Hepatic stellate cell (primary cell): Measurements from ENCODE around the gene TELO2.
A peak's percentile ranks its signal among the peaks of the same experiment; 100 is the strongest.

Experiments
- DNase-seq: peaks from one replicate; pipeline ENCODE4 v3.0.0; 2011; ENCODE audit warnings: low spot score

TELO2 gene

DNA sequence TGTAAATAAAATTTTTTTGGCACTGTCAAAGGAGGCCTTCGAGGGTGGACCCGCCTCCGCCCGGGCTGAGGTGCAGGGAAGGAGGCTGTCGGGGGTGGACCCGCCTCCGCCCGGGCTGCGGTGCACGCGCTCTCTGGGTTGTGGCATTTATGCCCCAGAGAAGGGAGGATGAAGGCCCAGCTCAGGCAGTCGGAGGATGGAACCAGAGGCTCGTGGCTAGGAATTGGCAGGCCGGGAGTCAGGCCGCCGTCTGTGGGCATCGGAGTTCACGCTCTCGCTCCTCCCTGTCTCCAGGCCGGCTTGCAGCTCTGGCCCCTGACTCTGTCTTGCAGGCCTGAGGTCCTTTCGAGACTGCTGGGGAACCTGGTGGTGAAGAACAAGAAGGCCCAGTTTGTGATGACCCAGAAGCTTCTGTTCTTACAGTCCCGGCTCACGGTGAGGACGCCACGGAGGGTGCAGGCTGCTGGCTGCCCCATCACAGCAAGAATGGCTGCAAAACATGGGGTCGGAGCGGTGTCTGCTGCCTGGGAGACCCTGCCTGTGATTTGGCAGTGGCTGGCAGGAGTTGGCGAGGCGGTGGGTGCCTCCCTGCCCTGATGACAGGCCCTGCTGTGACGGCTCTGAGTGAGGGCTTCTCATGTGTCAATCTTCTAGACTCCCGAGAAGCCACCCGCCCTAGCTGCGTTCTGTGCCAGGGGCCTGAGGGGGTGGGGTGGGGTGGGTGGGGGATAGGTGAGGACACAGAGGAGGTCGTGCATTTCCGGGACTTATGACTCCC is 5.9 kb downstream of the TELO2 start:
- DNase-seq, result no peak

DNA sequence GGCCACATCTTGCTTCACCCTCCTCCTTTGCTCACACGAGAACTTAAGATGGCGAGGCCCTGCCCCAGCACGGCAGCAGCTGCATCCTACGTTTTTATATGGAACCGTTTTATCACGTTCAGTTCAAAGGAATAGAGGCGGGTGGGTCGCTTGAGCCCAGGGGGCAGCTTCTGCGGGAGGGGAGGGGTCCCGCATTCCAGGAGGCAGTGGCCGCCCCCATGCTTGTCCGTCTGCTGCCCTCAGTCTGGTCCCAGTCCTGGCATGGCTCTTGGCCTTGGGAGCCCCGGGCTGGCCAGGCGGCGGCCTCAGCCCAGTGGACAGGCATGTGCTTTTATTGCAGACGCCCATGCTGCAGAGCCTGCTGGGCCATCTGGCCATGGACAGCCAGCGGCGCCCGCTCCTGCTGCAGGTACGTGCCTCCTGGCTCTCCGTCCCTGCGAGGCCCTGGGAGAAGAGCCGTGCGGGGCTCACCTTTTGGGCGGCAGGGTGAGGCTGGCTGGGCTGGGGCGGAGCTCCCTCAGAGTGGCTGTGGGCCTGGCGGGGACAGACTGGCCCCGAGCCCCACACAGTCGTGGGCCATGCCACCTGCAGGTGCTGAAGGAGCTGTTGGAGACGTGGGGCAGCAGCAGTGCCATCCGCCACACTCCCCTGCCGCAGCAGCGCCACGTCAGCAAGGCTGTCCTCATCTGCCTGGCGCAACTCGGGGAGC is 6.8 kb downstream of the TELO2 start:
- no peak for DNase-seq

DNA sequence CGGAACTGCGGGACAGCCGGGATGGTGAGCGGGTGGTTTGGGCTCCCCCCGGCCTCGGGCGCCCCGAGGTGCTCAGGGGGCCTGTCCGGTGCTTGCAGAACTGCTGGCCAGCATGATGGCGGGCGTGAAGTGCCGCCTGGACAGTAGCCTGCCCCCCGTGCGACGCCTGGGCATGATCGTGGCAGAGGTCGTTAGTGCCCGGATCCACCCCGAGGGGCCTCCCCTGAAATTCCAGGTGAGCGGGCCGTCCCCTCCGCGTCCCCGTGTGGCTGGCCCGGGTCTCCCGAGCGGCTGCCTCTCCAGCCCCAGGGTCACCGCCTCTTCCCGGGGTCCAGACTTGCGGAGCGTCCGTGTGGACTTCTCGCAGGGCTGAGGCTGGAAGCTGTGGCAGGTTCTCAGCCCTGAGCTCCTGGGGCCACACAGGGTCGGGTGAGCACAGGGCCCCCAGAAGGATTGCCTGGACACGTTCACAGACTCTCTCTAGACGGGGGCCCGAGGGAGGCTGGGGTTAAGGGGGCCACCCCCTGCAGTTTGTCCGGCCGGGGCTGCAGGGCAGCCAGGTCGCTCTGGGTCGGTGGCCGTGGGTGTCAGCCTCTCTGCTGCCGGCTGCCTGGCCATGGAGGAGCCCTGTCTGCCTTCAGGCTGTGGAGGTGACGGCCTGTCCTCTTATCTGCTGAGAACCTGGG is 7.4 kb downstream of the TELO2 start:
- DNase-seq, result no peak

DNA sequence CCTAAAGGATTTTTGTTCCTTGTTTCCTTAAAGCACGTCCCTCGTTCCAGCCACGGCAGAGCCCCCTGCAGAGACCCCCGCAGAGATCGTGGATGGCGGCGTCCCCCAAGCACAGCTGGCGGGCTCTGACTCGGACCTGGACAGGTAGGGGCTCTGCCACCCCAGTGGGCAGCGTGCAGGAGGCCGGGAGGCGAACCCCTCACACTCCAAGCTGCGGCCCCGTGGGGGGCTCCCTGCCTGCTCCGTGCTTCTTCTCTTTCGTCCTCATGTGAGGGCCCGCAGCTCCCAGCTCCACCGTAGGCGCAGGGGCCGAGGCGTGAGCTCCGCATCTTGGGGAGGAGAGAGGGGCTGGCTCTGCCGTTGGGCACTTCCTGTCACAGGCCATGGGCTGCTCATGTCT is 8.5 kb downstream of the TELO2 start:
- DNase-seq, result no peak

DNA sequence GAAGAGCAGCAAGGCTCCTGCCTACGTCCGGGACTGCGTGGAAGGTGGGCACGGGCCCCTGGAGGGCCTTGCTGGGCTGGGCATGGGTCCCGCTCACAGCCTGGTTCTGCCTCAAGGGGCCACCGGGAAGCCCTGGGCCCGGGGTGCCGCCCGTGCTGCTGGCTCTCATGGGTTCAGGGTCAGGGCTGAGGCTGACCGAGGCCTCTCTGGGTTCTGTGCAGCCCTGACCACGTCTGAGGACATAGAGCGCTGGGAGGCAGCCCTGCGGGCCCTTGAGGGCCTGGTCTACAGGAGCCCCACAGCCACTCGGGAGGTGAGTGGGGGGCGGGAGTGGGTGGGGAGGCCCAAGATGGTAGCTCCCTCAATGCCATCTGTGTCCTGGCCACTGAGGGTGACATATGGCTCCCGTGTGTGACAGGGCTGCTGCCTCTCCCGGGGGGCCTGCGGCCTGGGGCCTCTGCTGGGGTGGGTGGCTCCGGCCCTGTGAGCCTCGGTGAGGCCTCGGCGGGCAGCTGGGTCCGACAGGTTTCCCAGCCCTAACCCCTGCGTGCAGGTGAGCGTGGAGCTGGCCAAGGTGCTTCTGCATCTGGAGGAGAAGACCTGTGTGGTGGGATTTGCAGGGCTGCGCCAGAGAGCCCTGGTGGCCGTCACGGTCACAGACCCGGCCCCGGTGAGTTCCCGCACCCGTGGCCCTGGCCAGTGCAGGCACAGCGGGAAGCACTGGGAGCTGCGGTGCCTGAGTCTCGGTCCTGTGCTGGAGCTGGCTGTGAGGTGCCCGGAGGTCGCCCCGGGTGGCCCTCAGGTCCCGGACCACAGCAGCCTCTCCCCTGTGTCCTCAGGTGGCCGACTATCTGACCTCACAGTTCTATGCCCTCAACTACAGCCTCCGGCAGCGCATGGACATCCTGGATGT is 9.2 kb downstream of the TELO2 start:
- no peak for DNase-seq

DNA sequence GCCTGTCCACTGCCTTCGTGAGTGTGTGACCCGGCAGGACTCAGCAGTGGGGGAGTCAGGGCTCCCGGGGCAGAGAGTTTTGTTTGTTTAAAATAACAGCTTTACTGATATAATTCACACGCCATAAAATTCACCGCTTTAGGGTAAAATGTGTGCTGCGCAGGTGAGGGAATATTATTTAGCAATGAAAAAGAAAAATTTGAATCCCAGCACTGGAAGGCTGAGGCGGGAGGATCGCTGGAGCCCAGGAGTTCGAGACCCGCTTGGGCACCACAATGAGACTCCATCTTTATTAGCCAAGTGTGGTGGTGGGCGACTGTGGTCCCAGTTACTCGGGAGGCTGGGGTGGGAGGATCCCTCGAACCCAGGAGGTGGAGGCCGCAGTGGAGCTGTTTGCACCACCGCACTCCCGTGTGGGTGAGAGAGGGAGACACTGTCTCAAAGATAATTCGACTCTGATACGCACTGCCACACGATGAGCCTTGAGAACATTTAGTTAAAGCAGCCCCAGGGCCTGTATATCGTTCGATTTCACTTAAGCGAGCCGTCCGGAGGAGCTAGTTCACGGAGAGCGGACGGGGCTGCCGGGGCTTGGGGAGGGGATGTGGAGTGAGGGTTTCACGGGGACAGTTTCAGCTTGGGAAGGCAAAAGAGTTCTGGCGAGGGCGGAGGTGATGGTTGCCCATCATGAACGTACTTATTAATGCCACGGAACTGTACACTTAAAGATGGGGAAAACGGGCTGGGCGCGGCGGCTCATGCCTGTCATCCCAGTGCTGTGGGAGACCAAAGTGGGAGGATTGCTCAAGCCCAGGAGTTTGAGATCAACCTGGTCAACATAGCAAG is 10.2 kb downstream of the TELO2 start:
- no peak for DNase-seq

DNA sequence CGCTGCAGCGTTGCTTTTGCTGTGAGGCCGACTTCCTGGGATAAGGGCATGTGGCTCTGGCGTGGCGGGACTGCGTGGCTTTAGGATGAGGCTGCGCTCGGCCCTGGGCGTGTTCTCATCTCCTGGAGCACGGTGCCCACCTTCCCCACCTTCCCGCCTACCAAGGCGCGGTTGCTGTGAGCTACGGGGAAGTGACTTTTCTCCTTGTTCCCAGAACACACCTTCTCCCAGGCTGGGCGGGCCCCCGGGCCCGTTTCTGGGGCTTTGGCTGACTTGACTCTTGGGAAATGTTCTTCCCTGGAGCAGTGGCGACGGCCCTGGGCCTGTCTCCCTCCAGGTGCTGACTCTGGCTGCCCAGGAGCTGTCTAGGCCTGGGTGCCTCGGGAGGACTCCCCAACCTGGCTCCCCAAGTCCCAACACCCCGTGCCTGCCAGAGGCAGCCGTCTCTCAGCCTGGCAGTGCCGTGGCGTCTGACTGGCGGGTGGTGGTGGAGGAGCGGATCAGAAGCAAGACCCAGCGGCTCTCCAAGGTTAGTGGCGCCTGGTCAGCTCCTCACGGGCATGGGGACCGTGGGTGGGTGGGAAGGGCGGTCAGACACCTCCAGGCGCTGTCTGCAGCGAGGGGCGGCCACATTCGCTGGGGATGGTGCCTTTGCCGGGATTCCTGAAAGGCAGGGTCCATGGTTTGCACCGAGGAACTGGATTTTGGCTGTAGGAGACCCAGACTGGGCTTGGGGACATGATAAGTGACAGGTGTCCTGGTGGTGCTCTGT is 12.1 kb downstream of the TELO2 start:
- DNase-seq, result no peak

DNA sequence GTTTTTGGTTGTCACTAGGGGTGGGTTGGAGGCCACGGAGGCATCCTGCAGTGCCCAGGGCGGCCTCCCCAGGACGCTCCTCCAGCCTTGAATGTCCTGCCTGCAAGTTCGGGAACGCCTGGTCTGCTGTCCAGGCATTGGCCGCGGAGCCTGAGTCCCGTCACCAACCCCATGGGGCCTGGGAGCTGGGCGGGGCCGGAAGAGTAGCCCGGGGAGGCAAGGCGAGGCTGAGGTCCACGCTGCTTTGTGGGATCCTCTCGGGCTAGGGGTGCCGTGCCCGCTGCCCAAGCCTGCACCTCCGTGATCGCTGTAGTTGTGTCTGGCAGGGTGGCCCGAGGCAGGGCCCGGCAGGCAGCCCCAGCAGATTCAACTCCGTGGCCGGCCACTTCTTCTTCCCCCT is 12.8 kb downstream of the TELO2 start:
- no peak for DNase-seq

DNA sequence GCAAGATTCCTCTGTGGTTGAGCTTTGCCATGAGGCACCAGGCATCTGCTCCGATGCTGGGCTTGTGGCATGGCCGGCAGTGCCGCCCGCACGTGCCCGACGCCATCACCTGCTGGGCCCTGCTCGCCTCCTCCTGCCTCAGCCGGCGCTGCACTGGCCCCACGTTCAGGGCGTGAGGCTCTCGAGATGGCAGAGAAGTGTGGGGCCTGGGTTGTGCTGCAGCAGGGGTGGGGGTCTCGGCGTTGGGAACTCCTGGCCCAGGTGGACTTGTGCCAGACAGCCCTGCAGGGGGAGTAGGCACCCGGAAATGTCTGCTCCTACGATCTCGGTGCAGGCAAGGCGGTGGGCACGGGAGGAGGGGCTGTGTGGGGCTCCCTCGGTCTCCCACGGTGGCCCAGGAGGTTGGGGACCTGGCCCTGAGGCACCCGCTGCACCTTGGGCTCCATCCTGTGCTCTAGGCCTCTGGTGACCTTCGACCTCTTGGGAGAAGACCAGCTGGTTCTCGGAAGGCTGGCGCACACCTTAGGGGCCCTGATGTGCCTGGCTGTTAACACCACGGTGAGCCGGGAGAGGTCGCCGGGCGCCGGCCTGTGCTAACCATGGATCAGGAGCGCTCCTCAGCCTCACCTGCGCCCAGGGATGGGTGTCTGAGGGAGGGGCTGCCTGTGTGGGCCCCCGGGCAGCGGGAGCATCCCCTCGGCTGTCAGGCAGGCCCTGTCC is 13.5 kb downstream of the TELO2 start:
- DNase-seq, result no peak

DNA sequence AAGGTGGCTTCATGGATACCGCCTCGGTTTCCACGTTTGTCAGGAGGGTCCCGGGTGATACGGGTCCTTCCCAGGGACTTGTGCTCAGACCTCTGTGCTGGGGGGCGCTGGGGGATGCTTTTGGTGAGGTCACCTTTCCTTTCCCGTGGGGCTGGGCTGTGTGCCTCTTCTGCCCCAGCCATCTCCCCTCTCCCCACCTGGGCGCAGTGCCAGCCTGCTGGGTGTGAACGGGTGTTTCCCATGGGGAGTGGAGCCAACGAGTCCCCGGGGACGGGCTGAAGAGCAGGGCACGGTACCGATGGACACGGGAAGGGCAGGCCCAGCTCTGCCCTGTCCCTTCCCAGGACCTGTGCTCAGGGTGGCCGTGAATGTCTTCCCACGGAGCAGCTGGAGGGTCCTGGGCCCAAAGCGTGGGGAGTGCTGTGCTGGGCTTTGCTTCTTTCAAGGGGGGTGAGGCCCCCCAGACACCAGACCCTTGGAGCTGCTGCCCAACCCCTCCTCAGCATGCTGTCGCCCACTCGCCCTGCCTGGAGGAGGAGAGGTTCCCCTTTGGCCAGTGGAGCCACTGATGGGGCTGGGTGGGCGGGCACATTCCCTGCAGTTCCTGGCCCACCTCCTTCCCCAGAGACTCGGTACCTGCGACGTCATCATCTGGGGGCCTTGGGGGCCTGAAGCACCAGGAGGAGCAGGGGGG is 15.5 kb downstream of the TELO2 start:
- no peak for DNase-seq

DNA sequence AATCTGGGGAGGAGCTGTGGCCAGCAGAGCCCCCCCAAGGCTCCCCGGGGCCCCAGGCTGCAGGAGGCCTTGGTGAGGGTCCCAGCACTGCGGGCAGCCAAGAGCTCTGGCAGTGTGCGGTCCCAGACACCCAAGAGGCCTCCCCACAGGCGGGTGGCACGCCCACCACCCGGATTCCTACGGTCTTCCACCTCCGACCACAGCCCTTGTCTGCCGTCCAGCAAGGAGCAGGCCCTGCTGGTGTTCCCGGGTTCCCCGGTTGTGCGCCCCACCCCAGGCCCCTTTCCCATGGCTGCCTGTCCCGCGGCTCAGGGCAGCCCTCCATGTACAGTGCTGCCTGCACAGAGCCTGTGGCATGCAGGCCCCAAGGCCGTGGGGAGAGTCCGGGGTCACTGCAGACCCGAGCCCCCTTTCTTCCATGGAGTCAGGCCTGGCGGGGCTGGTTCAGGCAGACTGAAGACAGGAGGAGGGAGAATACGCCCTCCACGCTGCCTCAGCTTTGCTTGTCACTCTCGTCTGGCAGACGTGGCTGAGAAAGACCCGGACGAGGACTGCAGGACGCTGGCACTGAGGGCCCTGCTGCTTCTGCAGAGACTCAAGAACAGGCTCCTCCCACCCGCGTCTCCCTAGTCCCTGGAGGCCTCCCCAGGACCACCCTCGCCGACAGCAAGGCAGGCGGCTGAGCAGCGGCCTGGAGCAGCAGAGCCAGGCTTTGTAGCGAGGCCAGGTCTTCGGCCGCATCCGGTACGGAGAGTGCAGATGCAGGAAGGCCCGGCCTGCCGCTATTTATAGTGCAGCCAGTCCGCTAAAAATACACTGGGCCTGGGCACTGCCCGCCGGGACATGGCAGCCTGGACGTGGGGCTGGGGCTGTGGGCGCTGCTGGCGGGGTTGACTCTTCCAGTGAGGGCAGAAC is 16.4 kb downstream of the TELO2 start:
- DNase-seq, result peak; percentile 65

DNA sequence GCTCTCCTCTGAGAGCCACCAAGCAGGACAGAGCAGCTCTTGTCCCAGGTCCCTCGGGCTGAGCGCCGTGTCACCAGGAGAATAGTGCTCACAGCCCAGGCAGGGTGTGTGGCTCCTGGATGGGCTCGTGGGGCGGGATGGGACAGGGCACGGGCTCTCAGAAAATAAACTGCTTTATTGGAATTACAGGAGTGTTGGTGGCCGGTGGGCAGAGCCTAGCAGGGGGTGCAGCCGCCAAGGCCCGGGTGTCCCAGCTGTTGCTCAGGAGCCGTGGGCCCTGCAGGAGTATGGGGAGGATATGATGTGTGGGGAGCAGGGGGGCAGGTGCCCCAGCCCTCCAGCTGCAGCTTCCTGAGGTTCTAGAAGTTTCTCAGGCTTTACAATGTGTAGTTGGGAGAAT is 17.1 kb downstream of the TELO2 start:
- DNase-seq, result no peak

DNA sequence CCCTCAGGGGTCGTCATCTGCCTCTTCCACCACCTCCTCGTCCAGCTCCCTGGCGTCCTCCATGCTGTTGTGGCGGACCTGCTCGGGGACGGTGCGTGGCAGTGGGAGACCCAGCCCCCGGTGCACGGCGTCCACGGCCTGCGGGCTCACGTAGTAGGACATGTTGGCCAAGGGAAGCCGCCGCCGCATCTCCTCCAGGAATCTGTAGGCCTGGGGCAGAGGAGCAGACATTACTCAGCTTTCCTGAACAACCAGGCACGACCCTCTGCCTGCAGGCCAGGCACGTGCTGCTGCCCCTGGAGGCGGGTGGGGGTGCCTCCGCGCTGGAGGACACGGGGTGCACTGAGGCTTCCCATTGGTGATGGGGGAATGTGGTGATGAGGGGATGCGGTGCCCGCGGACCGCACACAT is 17.8 kb downstream of the TELO2 start:
- no peak for DNase-seq

DNA sequence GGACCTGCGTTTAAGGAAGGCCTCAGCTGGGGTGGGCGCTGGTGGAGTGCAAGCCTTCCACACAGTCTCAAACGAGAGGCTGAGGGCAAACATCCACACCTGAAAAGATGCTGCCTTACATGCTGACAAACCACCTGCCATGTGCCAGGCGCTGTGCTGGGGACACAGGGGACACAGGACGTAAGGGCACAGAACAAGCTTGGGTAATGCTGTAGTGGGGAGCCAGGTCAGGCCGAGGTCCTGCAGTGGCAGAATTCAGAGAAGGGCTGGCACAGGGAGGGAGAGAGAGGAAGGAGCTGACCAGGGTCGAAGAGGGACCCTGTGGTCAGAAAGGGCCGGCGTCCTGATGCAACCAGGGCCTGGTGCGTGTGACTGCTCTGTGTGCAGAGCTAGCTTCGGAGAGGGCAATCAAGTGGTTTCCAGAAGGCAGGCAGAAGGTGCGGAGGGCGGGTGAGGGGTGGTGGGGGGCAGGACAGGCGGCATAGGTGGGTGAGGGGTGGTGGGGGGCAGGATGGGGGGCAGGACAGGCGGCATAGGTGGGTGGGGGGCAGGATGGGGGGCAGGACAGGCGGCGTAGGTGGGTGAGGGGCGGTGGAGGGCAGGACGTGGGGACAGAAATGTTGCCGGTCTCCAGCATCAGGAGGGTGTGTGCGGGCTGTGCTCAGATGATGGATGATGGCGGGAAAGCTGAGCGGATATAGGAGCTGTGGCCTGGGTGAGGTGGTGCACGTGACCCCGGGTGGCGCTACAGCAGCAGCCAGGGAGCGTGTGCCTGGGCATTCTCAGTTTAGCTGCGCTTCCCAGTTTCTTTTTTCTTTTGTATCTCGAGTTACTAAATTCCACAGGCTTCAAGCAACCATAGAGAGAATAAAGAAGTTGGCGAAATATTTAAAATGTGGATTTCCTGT is 18.8 kb downstream of the TELO2 start:
- no peak for DNase-seq

DNA sequence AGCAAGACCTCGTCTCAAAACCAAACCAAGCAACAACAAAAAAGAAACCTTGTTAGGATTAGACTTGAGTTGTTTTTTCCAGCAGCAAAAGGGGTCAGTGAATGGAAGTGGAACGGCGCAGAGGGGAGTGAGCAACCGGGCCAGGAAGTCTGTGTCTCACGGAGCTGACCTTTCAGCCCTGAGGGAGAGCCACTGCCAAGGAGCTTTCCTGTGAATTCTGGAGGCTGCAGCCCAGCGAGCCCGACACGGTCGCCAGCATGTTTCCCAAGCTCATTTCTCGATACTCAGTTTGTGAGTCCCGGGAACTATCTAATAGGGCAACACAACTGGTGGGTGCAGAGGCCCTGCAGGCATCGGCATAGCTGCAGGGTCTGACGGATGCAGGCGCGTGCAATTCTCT is 19.6 kb downstream of the TELO2 start:
- DNase-seq, result no peak

DNA sequence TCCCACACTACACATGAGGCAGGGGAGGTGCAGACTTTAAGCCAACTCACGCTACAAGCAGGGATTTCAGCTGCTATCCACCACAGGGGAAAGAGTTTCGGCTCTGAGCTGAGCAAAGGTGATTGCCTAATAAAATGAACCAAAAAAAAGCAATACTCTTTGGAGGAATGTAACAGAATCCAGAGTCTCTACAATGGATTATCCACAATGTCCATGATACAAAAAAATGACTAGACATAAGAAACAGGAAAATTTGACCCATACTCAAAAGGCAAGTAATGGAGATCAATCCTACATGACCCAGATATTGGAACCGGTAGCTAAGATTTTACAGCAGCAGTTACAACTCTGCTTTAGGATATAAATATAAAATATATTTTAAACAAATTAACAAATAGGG is 21.3 kb downstream of the TELO2 start:
- DNase-seq, result no peak

DNA sequence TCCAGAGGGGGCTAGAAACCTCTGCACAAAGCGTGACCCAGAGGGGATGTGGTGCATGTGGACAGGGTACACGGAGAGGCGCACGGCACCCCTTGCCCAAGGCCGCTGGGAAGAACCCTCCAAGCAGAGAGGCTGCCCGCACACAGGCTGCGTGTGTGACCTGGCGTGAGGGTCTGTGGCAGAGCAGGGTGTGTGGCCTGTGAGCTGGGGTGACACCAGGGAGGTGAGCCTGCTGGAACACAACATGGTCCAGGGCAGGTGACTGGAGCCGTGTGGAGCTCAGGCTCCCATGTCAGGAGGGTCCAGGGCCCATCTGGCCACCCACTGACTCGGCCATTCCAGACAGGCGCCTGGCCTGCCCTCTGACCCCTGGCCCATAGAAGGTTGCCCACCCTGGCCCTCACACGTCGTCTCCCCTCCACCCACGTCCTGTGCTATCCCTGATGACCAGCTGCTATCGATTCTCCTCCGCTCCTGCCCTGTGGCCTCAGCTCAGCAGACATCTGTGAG is 25.5 kb downstream of the TELO2 start:
- no peak for DNase-seq
